ENCODE data around the gene TMEM178A.

GRCh38 chr2:39620067-39620466, 45.6 kb upstream of the TMEM178A start:
- TF ChIP-seq CTCF (IDR thresholded peaks at IDR 0.05) (no peak), POLR2A (IDR thresholded peaks at IDR 0.05) (no peak)
